ENCODE results near the gene HOOK1. TPM values are rescaled to one million over a fixed set of nuclear protein-coding genes. Genes with fewer than 3 reads are reported as not detected.
"Not testable (repeated sequence)": the region's sequence is repeated elsewhere in the genome, so short reads cannot be mapped to it uniquely, and the experiment has no call there.

The HOOK1 gene
- total RNA-seq, 1 donor from 2014 or later: 12.1 TPM

GRCh38 chr1:59908084-59908483 is 93.3 kb downstream of the HOOK1 start:
- H3K9me3 ChIP-seq (ENCODE audit: low read depth): no peaks in the 10 kb centered on the region
- no peak overlapping the region for H3K4me3 ChIP-seq
- Mint-ChIP-seq H3K4me3 (no peak overlapping the region), H3K27ac (no peak overlapping the region), H3K36me3 (no peaks in the 10 kb centered on the region), H3K9me3 (no peaks in the 10 kb centered on the region), H3K4me1 (peaks cover 3% of the 10 kb centered on the region), H3K27me3 (ENCODE audit: insufficient read depth, low read depth) (no peaks in the 10 kb centered on the region)
- H2AFZ ChIP-seq (replicated peaks): no peak overlapping the region
- no peaks in the 10 kb centered on the region for H3F3A ChIP-seq (ENCODE audit: low read depth)
- no peaks in the 10 kb centered on the region for H3K4me1 ChIP-seq
- no peak overlapping the region for H3K4me2 ChIP-seq
- H3K27ac ChIP-seq: no peak overlapping the region
- no peaks in the 10 kb centered on the region for H3K79me2 ChIP-seq (ENCODE audit: low read depth)
- no peak overlapping the region for H3K9ac ChIP-seq
- no peaks in the 10 kb centered on the region for H3K27me3 ChIP-seq
- TF ChIP-seq EZH2 (IDR thresholded peaks at IDR 0.05) (no peak), EZH2phosphoT487 (IDR thresholded peaks at IDR 0.05) (no peak)
- TF ChIP-seq, protein P1, sequence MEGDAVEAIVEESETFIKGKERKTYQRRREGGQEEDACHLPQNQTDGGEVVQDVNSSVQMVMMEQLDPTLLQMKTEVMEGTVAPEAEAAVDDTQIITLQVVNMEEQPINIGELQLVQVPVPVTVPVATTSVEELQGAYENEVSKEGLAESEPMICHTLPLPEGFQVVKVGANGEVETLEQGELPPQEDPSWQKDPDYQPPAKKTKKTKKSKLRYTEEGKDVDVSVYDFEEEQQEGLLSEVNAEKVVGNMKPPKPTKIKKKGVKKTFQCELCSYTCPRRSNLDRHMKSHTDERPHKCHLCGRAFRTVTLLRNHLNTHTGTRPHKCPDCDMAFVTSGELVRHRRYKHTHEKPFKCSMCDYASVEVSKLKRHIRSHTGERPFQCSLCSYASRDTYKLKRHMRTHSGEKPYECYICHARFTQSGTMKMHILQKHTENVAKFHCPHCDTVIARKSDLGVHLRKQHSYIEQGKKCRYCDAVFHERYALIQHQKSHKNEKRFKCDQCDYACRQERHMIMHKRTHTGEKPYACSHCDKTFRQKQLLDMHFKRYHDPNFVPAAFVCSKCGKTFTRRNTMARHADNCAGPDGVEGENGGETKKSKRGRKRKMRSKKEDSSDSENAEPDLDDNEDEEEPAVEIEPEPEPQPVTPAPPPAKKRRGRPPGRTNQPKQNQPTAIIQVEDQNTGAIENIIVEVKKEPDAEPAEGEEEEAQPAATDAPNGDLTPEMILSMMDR (IDR thresholded peaks at IDR 0.05): no peak
- H3K36me3 ChIP-seq: no peaks in the 10 kb centered on the region
- H4K20me1 ChIP-seq (ENCODE audit: low read depth): no peaks in the 10 kb centered on the region
- no peak for DNase-seq (ENCODE audit: low spot score)

GRCh38 chr1:59908682-59909081 is 93.9 kb downstream of the HOOK1 start:
- DNase-seq (ENCODE audit: low spot score): no peak
- Mint-ChIP-seq H3K4me3 (no peak overlapping the region), H3K36me3 (no peaks in the 10 kb centered on the region), H3K27me3 (ENCODE audit: insufficient read depth, low read depth) (no peaks in the 10 kb centered on the region), H3K4me1 (peaks cover 3% of the 10 kb centered on the region), H3K9me3 (no peaks in the 10 kb centered on the region), H3K27ac (no peak overlapping the region)
- no peak overlapping the region for H3K4me3 ChIP-seq
- no peak overlapping the region for H3K4me2 ChIP-seq
- no peak overlapping the region for H2AFZ ChIP-seq (replicated peaks)
- no peaks in the 10 kb centered on the region for H3K9me3 ChIP-seq (ENCODE audit: low read depth)
- no peak overlapping the region for H3K27ac ChIP-seq
- H4K20me1 ChIP-seq (ENCODE audit: low read depth): no peaks in the 10 kb centered on the region
- no peaks in the 10 kb centered on the region for H3K36me3 ChIP-seq
- H3F3A ChIP-seq (ENCODE audit: low read depth): no peaks in the 10 kb centered on the region
- no peak overlapping the region for H3K9ac ChIP-seq
- no peaks in the 10 kb centered on the region for H3K27me3 ChIP-seq
- H3K4me1 ChIP-seq: no peaks in the 10 kb centered on the region
- H3K79me2 ChIP-seq (ENCODE audit: low read depth): no peaks in the 10 kb centered on the region
- TF ChIP-seq, protein P1 (IDR thresholded peaks at IDR 0.05): no peak
- TF ChIP-seq EZH2 (IDR thresholded peaks at IDR 0.05) (no peak), EZH2phosphoT487 (IDR thresholded peaks at IDR 0.05) (no peak)

GRCh38 chr1:59914791-59915286 is 100.1 kb downstream of the HOOK1 start:
- H3K27ac ChIP-seq; H3K4me3 ChIP-seq; H3F3A ChIP-seq (ENCODE audit: low read depth); H3K9me3 Mint-ChIP-seq; H3K27ac Mint-ChIP-seq; H3K4me2 ChIP-seq; H3K79me2 ChIP-seq (ENCODE audit: low read depth); H3K4me3 Mint-ChIP-seq; H3K36me3 Mint-ChIP-seq; H4K20me1 ChIP-seq (ENCODE audit: low read depth); DNase-seq (ENCODE audit: low spot score); H3K36me3 ChIP-seq; H3K27me3 ChIP-seq; H3K27me3 Mint-ChIP-seq (ENCODE audit: insufficient read depth, low read depth); H3K4me1 ChIP-seq; H3K9ac ChIP-seq; H3K9me3 ChIP-seq (ENCODE audit: low read depth); H2AFZ ChIP-seq (replicated peaks): not testable (repeated sequence)
- peaks cover 21% of the 10 kb centered on the region for H3K4me1 Mint-ChIP-seq

GRCh38 chr1:59915516-59915915 is 100.8 kb downstream of the HOOK1 start:
- no peaks in the 10 kb centered on the region for H3K36me3 Mint-ChIP-seq
- H3K36me3 ChIP-seq: no peaks in the 10 kb centered on the region
- no peaks in the 10 kb centered on the region for H3K27me3 Mint-ChIP-seq (ENCODE audit: insufficient read depth, low read depth)
- H4K20me1 ChIP-seq (ENCODE audit: low read depth): no peaks in the 10 kb centered on the region
- no peaks in the 10 kb centered on the region for H3K4me1 ChIP-seq
- peaks cover 21% of the 10 kb centered on the region for H3K4me1 Mint-ChIP-seq
- no peak overlapping the region for H3K4me2 ChIP-seq
- H3K9me3 ChIP-seq (ENCODE audit: low read depth): no peaks in the 10 kb centered on the region
- H3K4me3 ChIP-seq: no peak overlapping the region
- peaks cover 8% of the 10 kb centered on the region for H3K27me3 ChIP-seq
- H3F3A ChIP-seq (ENCODE audit: low read depth): no peaks in the 10 kb centered on the region
- H2AFZ ChIP-seq (replicated peaks): no peak overlapping the region
- no peaks in the 10 kb centered on the region for H3K79me2 ChIP-seq (ENCODE audit: low read depth)
- H3K4me3 Mint-ChIP-seq: no peak overlapping the region
- TF ChIP-seq EZH2 (IDR thresholded peaks at IDR 0.05): no peak
- no peak for TF ChIP-seq EZH2phosphoT487 (IDR thresholded peaks at IDR 0.05)
- TF ChIP-seq, protein P1 (IDR thresholded peaks at IDR 0.05): no peak
- no peak overlapping the region for H3K27ac Mint-ChIP-seq
- no peak overlapping the region for H3K9ac ChIP-seq
- no peak for DNase-seq (ENCODE audit: low spot score)
- peaks cover 2% of the 10 kb centered on the region for H3K9me3 Mint-ChIP-seq
- no peak overlapping the region for H3K27ac ChIP-seq
